Body of pancreas (tissue), 4 donors: ENCODE data around the gene ACADL. TPM values are rescaled to one million over a fixed set of nuclear protein-coding genes. Genes with fewer than 3 reads are reported as not detected.

Source experiments
- ATAC-seq: fragments of 150-250 bp; one replicate; pipeline ENCODE4 v1.9.1; 2016
- DNase-seq, 4 donors: peaks; one replicate each; pipeline ENCODE4 v3.0.0-alpha.2; 2019
- H3K27ac ChIP-seq, 4 donors: fragments of 200-600 bp; sonication (generic); 1 replicate in 3 of 4; 2 replicates in 1 of 4; pipeline versions ENCODE4 v1.5.1 to v1.6.1; 2016 to 2019; ENCODE audit warnings: mild to moderate bottlenecking in 1 of 4, mixed read lengths in 1 of 4, moderate library complexity in 1 of 4
- H3K27me3 ChIP-seq, 2 donors: fragments of 200-600 bp; sonication (generic); one replicate each; pipeline ENCODE4 v1.6.0; 2016; ENCODE audit warnings: mild to moderate bottlenecking in 1 of 2
- H3K36me3 ChIP-seq, 2 donors: fragments of 200-600 bp; sonication (generic); replicated peaks in 1 of 2; 2 replicates each; pipeline ENCODE4 v1.5.1; 2016; ENCODE audit warnings: low read depth in 2 of 2; ENCODE audit not compliant: insufficient read depth in 1 of 2
- H3K4me1 ChIP-seq: fragments of 200-600 bp; sonication (generic); one replicate; pipeline ENCODE4 v1.6.0; 2016
- H3K4me3 ChIP-seq, 2 donors: fragments of 200-600 bp; sonication (generic); 1 replicate in 1 of 2; 2 replicates in 1 of 2; pipeline ENCODE4 v1.5.1; 2016 to 2019
- H3K9me3 ChIP-seq, 3 donors: fragments of 200-600 bp; sonication (generic); 1 replicate in 2 of 3; 2 replicates in 1 of 3; pipeline ENCODE4 v1.5.1; 2016
- CTCF ChIP-seq, 7 experiments: fragments of 450-650 bp in 4 of 7; fragments of 200-600 bp in 3 of 7; sonication (generic) in 3 of 7; IDR thresholded peaks; one replicate each; pipeline ENCODE4 v1.5.1; 2016 to 2019; ENCODE audit warnings: antibody characterized with exemption in 7 of 7
- POLR2A ChIP-seq, 3 donors: fragments of 450-650 bp; IDR thresholded peaks; one replicate each; pipeline ENCODE4 v1.6.1; 2016; ENCODE audit warnings: antibody characterized with exemption in 3 of 3, mild to moderate bottlenecking in 2 of 3
- WGBS, 2 donors: methylation state at CpG; one replicate each; pipeline ENCODE4 v1.1.5; 2017; 5-methylcytosine and 5-hydroxymethylcytosine counted together
- intact Hi-C: fragments of 100-400 bp; cut with DNase I; formaldehyde crosslinking; loops from one replicate; pipeline ENCODE4 v1.15.1; 2023
- total RNA-seq, 2 donors: library from RNA; depleted of rRNA; stranded (reverse); fragments of >200 nt; gene quantifications; one replicate each; pipeline ENCODE4 v1.1.0, GENCODE V29; 2016

The ACADL gene
- total RNA-seq, 2 donors from 2014 or later = 26.4 to 56.6 TPM

GRCh38 chr2:210264282-210264681 is 39.0 kb upstream of the ACADL start:
- no peaks in the 10 kb centered on the region for H3K27me3 ChIP-seq
- no peaks in the 10 kb centered on the region for H3K36me3 ChIP-seq
- no peak overlapping the region for H3K4me3 ChIP-seq
- WGBS, 2 donors = 86 to 90% methylated on average over 1 of the region's 1 CpG
- no peak for ATAC-seq
- TF ChIP-seq POLR2A (IDR thresholded peaks at IDR 0.05) (no peak), CTCF (IDR thresholded peaks at IDR 0.05) (no peak)
- no peak overlapping the region for H3K27ac ChIP-seq
- H3K9me3 ChIP-seq = no peaks in the 10 kb centered on the region
- H3K4me1 ChIP-seq = no peaks in the 10 kb centered on the region
- DNase-seq = no peak
- intact Hi-C loops = no loop called here

GRCh38 chr2:210263841-210264240 is 38.6 kb upstream of the ACADL start:
- 58 to 72% methylated on average over 2 of the region's 2 CpGs for WGBS, 2 donors
- Histone ChIP-seq H3K27me3 (no peaks in the 10 kb centered on the region), H3K27ac (no peak overlapping the region), H3K36me3 (no peaks in the 10 kb centered on the region), H3K9me3 (no peaks in the 10 kb centered on the region), H3K4me3 (no peak overlapping the region), H3K4me1 (no peaks in the 10 kb centered on the region)
- ATAC-seq (no peak), DNase-seq (no peak)
- intact Hi-C loops = no loop called here
- TF ChIP-seq CTCF (IDR thresholded peaks at IDR 0.05) (no peak), POLR2A (IDR thresholded peaks at IDR 0.05) (no peak)

GRCh38 chr2:210262036-210262435 is 36.8 kb upstream of the ACADL start:
- Histone ChIP-seq H3K9me3 (no peaks in the 10 kb centered on the region), H3K36me3 (no peaks in the 10 kb centered on the region), H3K27me3 (no peaks in the 10 kb centered on the region), H3K4me1 (no peaks in the 10 kb centered on the region), H3K4me3 (no peak overlapping the region), H3K27ac (no peak overlapping the region)
- DNase-seq (no peak), ATAC-seq (no peak)
- TF ChIP-seq POLR2A (IDR thresholded peaks at IDR 0.05) (no peak), CTCF (IDR thresholded peaks at IDR 0.05) (no peak)
- intact Hi-C loops = no loop called here
- WGBS, 2 donors = 64 to 65% methylated on average over 2 of the region's 2 CpGs

GRCh38 chr2:210259687-210260086 is 34.4 kb upstream of the ACADL start:
- Histone ChIP-seq H3K4me1 (no peaks in the 10 kb centered on the region), H3K27ac (no peak overlapping the region), H3K9me3 (no peaks in the 10 kb centered on the region), H3K36me3 (no peaks in the 10 kb centered on the region), H3K4me3 (no peak overlapping the region), H3K27me3 (no peaks in the 10 kb centered on the region)
- intact Hi-C loops = loop anchor here (10.0 kb wide), 1 partner anchor 135 kb away; no protein-coding TSS in a partner anchor
- no peak for ATAC-seq
- TF ChIP-seq POLR2A (IDR thresholded peaks at IDR 0.05) (no peak), CTCF (IDR thresholded peaks at IDR 0.05) (no peak)
- no peak for DNase-seq
